Measurements from ENCODE around the gene FGF19. TPM values are rescaled to one million over a fixed set of nuclear protein-coding genes. Genes with fewer than 3 reads are reported as not detected.

The FGF19 gene
- total RNA-seq, 2 donors from 2014 or later = not detected

DNA sequence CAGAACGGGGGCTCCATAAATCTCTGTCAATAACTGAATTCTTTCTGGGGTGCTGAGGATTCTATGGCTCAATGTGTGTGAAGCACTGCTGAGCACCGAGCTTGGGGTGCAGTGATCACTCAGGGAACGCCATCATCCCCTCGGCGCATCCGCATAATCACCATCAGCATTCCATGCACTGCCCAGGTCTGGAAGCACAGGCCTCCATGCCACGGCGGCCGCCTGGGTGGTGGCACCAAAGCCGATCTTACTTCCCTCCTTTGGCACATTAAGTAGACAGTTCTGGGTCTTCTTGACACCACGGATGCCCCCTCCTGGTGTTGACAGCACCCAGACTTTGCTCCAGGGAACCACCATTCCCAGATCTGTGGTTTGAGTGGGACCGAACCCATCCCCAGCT is 44.2 kb downstream of the FGF19 start:
- Histone ChIP-seq H3K9me3 (no peaks in the 10 kb centered on the region), H3K27me3 (replicated peaks; ENCODE audit: insufficient read depth) (no peaks in the 10 kb centered on the region), H3K4me3 (no peak overlapping the region), H3K36me3 (peaks cover 12% of the 10 kb centered on the region), H3K27ac (no peak overlapping the region), H3K4me1 (ENCODE audit: control insufficient read depth in 1 of 2, low read depth in 2 of 2) (no peaks in the 10 kb centered on the region)
- DNase-seq (ENCODE audit: low spot score) (no peak), ATAC-seq (ENCODE audit: insufficient number of reproducible peaks, low FRiP score, low read depth) (no peak)
- TF ChIP-seq, protein P1, sequence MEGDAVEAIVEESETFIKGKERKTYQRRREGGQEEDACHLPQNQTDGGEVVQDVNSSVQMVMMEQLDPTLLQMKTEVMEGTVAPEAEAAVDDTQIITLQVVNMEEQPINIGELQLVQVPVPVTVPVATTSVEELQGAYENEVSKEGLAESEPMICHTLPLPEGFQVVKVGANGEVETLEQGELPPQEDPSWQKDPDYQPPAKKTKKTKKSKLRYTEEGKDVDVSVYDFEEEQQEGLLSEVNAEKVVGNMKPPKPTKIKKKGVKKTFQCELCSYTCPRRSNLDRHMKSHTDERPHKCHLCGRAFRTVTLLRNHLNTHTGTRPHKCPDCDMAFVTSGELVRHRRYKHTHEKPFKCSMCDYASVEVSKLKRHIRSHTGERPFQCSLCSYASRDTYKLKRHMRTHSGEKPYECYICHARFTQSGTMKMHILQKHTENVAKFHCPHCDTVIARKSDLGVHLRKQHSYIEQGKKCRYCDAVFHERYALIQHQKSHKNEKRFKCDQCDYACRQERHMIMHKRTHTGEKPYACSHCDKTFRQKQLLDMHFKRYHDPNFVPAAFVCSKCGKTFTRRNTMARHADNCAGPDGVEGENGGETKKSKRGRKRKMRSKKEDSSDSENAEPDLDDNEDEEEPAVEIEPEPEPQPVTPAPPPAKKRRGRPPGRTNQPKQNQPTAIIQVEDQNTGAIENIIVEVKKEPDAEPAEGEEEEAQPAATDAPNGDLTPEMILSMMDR (IDR thresholded peaks at IDR 0.05) = no peak

DNA sequence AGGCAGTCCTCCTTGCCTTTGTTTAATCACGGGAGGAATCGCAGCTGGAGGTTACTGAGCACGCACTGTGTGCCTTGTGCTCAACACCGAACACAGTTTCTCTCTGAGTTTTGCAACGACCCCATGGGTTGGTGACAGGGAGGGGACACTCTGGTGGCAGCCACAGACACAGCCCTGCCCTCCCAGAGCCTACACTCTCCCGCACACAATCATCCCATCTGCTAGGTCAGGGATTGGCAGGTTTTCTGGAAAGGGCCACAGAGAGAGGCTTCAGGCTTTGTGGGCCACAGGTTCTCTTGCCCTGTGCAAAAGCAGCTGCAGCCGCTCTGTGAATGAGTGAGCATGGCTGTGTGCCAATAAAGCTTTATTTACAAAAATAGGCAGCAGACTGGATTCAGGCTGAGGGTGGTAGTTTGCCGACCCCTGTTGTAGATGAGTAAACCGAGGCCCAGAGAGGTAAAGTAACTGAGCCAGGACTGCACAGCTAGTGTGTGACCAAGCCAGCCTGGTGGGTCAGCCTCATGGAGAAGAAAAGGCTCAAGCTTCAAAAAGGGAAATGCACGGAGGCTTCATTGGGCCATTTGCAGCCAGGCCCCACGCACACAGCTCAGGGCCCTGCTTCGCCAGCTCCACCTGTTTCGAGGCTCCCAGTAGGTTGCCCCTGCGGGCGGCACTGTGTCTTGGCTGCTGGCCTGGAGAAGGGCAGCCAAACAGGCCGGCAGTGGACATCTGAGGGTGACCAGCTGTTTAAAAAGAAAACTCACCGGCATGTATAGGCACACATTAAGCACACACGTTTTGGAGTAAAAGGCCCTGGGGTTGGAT is 45.0 kb downstream of the FGF19 start:
- Histone ChIP-seq H3K36me3 (peaks cover 6% of the 10 kb centered on the region), H3K27ac (no peak overlapping the region), H3K4me3 (no peak overlapping the region), H3K27me3 (replicated peaks; ENCODE audit: insufficient read depth) (no peaks in the 10 kb centered on the region), H3K9me3 (no peaks in the 10 kb centered on the region), H3K4me1 (ENCODE audit: control insufficient read depth in 1 of 2, low read depth in 2 of 2) (no peaks in the 10 kb centered on the region)
- DNase-seq (ENCODE audit: low spot score) (no peak), ATAC-seq (ENCODE audit: insufficient number of reproducible peaks, low FRiP score, low read depth) (no peak)
- TF ChIP-seq, protein P1 (IDR thresholded peaks at IDR 0.05) = no peak

DNA sequence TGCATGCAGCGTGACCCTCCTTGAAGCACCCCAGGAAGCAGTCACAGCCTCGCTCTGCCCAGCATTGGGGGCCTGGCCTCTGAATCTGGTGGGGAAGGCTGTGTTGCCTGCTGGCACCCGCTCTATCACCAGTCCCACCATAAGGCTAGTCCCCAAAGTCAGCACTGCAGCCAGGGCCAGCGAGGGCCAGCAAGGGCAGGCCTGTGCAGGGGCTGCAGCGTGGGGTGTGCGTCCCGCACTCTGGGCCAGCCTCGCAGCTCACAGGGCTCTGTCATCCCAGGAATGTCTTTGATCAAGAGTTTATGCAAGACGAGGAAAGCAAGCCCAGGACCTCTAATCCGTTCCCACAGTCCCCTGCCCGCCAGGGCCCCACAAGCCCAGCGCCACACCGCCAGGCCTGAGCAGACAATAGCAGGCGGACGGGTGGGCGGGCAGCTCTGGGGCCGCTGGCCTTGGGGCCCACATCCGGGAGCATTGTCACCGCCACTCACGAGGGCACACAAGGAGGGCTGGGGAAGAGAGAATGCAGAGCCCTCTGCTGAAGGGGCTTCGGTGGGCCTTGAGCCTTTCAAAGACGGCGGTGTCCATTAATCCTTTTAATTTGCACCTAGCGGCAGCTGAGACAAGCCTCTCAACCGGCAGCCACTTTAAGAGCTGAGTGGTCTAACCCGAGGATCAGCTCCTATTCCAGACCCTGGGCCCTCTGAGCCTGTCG is 45.8 kb downstream of the FGF19 start:
- DNase-seq (ENCODE audit: low spot score) (no peak), ATAC-seq (ENCODE audit: insufficient number of reproducible peaks, low FRiP score, low read depth) (no peak)
- peaks cover 4% of the 10 kb centered on the region for H3K36me3 ChIP-seq
- H3K27me3 ChIP-seq (replicated peaks; ENCODE audit: insufficient read depth) = no peaks in the 10 kb centered on the region
- H3K4me3 ChIP-seq = no peak overlapping the region
- H3K9me3 ChIP-seq = no peaks in the 10 kb centered on the region
- H3K27ac ChIP-seq = no peak overlapping the region
- TF ChIP-seq, protein P1 (IDR thresholded peaks at IDR 0.05) = no peak
- no peaks in the 10 kb centered on the region for H3K4me1 ChIP-seq (ENCODE audit: control insufficient read depth in 1 of 2, low read depth in 2 of 2)

DNA sequence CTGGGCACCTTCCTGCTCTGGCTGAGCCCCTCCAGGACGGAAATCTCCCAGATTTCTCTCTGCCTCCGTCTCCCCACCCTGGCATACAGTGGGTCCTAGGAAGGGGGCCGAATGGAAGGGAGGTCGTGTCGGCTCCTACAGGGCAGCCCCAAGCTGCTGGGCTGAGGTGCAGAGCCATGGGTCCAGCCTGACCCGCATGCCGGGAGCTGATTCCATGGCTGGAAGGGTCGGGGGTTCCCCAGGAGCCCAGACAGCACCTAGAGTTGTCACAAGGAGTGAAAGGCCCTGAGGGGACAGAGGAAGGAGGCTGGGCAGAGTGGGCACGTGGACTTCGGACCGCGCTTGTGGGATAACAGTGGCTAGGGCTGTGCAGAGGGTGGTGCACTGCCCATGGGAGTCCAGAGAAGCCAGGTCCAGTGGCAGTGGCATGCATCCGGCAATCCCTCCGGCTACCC is 46.3 kb downstream of the FGF19 start:
- no peak for DNase-seq (ENCODE audit: low spot score)
- no peaks in the 10 kb centered on the region for H3K4me1 ChIP-seq (ENCODE audit: control insufficient read depth in 1 of 2, low read depth in 2 of 2)
- H3K4me3 ChIP-seq = no peak overlapping the region
- no peaks in the 10 kb centered on the region for H3K9me3 ChIP-seq
- H3K27me3 ChIP-seq (replicated peaks; ENCODE audit: insufficient read depth) = no peaks in the 10 kb centered on the region
- no peak overlapping the region for H3K27ac ChIP-seq
- TF ChIP-seq, protein P1 (IDR thresholded peaks at IDR 0.05) = no peak
- ATAC-seq (ENCODE audit: insufficient number of reproducible peaks, low FRiP score, low read depth) = no peak
- H3K36me3 ChIP-seq = peaks cover 7% of the 10 kb centered on the region
